Muscle layer of colon (tissue), 2 donors: ENCODE data around the gene P2RY2.

Experiments used
- H3K27ac ChIP-seq: one replicate; pipeline ENCODE4 v1.7.0; 2013; ENCODE audit warnings: low read depth, mild to moderate bottlenecking, low read length, moderate library complexity
- H3K27me3 ChIP-seq, 2 donors: one replicate each; pipeline ENCODE4 v1.7.0; 2013; ENCODE audit warnings: low read length in 2 of 2, mild to moderate bottlenecking in 2 of 2; ENCODE audit not compliant: insufficient read depth in 2 of 2, control insufficient read depth in 1 of 2
- H3K36me3 ChIP-seq: one replicate; pipeline ENCODE4 v1.7.0; 2013; ENCODE audit warnings: mild to moderate bottlenecking, low read length; ENCODE audit not compliant: insufficient read depth
- H3K4me1 ChIP-seq: one replicate; pipeline ENCODE4 v1.7.0; 2013; ENCODE audit warnings: mild to moderate bottlenecking, low read length; ENCODE audit not compliant: insufficient read depth
- H3K4me3 ChIP-seq, 2 donors: one replicate each; pipeline ENCODE4 v1.7.0; 2013; ENCODE audit warnings: low read length in 2 of 2, low read depth in 1 of 2, mild to moderate bottlenecking in 1 of 2, moderate library complexity in 1 of 2
- H3K9ac ChIP-seq: one replicate; pipeline ENCODE4 v1.7.0; 2013; ENCODE audit warnings: low read length
- H3K9me3 ChIP-seq: one replicate; pipeline ENCODE4 v1.7.0; 2013; ENCODE audit warnings: mild to moderate bottlenecking, low read length
- donor health status: abdominal sarcoma.
- donor health status: Adenocarcinoma of cecum.

The P2RY2 gene

DNA sequence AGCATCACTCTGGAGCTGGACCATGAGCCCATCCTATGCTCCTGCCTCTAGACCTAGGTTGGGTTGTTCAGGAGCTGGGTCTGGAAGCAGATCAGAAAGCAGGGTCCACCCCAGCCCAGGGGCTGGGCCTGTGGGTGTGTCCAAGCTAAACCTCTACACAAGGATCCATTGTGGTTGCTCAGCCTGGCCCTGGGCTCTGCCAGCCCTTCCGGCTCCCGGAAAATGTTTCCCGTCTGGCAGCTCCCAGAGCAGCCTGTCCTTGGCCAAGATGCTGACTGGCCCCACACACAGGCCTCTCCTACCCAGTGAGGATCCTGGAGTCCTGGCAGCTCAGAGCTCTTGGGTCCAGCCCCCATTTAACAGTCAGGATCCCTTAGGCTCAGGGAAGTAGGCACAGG lies 40.7 kb upstream of the P2RY2 start:
- H3K4me1 ChIP-seq, result peaks cover 15% of the 10 kb centered on the region

DNA sequence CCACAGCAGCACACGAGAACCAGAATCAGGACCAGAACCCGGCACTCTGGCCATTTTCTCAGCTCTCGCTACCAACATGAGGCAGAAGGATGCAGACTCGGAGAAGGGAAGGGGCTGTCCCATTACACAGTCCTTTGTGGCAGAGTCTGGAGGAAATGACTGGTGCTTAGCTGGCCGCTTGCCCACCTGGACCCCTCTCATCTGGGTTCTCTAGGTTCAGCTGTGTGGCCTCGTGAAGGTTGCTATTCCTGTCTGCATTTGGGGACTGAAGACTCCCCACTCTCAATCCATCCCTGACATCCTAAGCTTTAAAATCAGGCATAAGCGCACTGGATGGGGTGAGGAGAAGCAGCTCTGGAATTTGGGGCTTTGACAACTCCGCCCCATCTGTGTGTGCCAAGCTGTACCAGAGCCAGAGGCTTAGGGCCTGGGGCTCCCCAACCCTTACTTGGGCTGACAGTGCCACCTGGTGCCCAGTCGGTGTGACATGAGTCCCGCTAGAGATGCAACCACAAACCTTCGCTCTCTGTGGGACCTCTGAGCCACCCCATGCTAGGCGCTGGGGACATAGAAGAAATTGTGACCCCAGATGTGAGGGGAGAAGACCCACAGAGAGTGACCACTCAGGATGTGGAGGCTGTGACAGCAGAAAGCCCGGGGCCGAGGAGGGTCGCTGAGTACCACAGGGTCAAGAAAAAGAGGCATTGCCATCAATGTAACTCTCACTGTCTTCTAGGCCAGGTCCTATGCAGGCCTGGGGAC lies 40.1 kb upstream of the P2RY2 start:
- no peaks in the 10 kb centered on the region for H3K27me3 ChIP-seq
- H3K27ac ChIP-seq, result peak overlapping the region; percentile 53
- peaks cover 15% of the 10 kb centered on the region for H3K4me1 ChIP-seq
- H3K36me3 ChIP-seq, result no peaks in the 10 kb centered on the region
- peak overlapping the region in 1 of 2 donors; percentile 6 for H3K4me3 ChIP-seq
- H3K9me3 ChIP-seq, result no peaks in the 10 kb centered on the region
- no peak overlapping the region for H3K9ac ChIP-seq

More for the DNA sequence above, 40.7 kb upstream of the P2RY2 start:
- H3K9me3 ChIP-seq, result no peaks in the 10 kb centered on the region
- peak overlapping the region in 1 of 2 donors; percentile 6 for H3K4me3 ChIP-seq
- H3K36me3 ChIP-seq, result no peaks in the 10 kb centered on the region
- peak overlapping the region; percentile 53 for H3K27ac ChIP-seq
- no peaks in the 10 kb centered on the region for H3K27me3 ChIP-seq
- no peak overlapping the region for H3K9ac ChIP-seq

DNA sequence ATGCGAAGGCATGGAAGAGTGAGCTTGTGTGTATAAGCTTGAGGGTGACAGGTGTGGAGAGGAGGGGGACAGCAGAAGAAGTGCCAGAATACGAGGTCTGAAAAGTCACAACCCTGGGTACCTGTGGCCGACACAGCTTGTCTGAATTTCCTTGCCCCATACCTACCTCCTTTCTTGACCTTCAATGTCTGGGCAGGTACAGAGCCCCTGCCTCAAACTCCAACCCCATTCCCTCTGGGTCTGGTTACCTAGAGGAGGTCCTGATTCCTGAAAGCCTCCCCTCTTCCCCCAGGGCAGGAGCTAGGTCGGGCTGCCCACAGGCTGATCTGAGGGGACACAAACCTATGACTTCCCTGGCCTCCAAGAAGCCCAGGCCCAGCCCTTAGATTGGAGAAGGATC lies 39.4 kb upstream of the P2RY2 start:
- H3K27me3 ChIP-seq, result no peaks in the 10 kb centered on the region
- H3K36me3 ChIP-seq, result no peaks in the 10 kb centered on the region
- H3K4me1 ChIP-seq, result peaks cover 15% of the 10 kb centered on the region
- no peak overlapping the region for H3K27ac ChIP-seq
- H3K4me3 ChIP-seq, result no peak overlapping the region
- no peaks in the 10 kb centered on the region for H3K9me3 ChIP-seq
- H3K9ac ChIP-seq, result no peak overlapping the region

DNA sequence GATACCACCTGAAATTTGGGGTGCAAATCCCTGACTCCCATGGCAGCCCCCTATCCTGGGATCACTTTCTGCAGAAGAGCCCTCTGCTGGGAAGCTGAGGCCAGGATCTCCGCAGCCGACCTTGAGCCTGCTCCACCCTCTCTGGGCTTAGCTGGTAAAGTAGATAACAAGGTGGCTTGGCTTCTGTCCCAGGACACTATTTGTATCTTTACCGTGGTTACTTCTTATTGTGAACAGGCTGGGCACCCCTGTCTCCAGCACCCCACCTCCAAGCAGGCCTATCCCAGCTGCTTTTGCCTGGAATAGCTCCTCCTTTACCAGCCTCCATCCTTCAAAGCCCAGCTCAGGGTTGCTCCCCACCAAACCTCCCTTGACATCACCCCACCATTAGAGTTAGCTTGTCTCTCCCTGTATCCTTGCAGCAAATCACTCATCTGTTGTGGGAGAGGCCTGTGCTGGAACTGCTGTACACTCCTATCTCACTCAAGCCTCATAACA lies 35.2 kb upstream of the P2RY2 start:
- H3K27me3 ChIP-seq, result no peaks in the 10 kb centered on the region
- H3K36me3 ChIP-seq, result no peaks in the 10 kb centered on the region
- H3K4me1 ChIP-seq, result peaks cover 5% of the 10 kb centered on the region
- no peaks in the 10 kb centered on the region for H3K9me3 ChIP-seq
- no peak overlapping the region for H3K9ac ChIP-seq
- H3K4me3 ChIP-seq, result no peak overlapping the region
- H3K27ac ChIP-seq, result no peak overlapping the region

DNA sequence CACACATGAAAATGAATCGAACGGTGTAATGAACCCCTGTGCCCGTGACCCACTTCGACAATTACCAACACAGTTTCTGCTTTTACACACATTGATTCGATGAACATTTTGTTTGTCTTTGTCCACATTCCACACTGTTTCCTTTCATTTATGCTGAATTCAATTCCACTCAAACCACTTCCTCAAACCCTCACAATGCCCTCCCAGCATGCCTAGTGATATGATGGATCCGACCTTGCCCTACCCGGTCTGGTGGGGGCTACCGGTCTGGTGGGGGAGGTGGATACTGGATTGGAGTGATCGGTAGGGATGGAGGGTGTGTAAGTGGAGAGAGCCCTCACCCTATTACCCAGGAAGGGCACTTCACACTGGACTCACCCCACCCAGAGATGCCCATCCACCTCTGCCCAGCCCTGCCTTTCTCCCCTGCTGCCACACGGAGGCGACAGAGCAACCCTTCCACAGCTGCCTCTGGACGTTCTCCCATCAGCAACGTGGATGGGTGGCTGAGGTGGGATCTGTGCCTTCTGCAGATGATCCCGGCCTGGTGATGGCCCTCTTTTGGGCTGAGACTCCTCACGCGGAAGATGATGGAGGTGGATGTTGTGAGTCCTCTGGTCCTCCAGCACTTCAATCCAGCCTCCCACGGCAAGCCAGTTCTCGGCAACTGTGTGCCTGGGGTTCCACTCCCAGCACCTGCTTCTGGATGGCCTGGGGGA lies 33.0 kb upstream of the P2RY2 start:
- Histone ChIP-seq H3K9me3 (no peaks in the 10 kb centered on the region), H3K9ac (no peak overlapping the region), H3K4me1 (no peaks in the 10 kb centered on the region), H3K36me3 (no peaks in the 10 kb centered on the region), H3K27ac (no peak overlapping the region), H3K27me3 (no peaks in the 10 kb centered on the region), H3K4me3 (no peak overlapping the region)

DNA sequence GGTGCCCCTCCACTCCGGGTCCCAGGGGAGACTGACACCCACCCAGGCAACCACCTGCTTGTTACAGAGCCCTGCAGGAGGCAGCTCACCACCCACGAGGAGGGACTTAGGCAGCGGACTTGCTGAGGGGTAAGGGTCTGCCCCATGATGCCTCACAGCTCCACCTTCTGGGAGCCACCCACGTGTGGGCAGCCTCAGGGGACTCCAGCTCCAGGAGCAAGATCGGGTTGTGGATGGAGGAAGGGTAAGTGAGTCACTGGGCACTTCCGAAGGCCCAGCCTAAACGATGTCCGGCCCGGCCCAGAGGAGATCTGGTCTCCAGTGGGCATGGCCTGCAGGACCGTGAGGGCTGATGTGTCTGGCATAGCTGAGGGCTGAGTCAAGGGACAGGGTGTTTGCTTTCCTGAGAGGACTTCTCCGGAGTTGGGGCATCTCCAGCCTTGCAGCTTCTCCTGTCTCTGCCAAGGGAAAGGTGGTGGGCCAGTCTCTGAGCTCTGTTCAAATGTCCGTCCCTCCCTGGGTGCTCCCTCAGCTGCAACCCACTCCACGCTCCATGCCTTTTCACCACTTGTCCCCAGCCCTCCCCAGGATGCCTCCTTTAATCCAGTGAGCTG lies 32.3 kb upstream of the P2RY2 start:
- Histone ChIP-seq H3K27ac (no peak overlapping the region), H3K27me3 (no peaks in the 10 kb centered on the region), H3K9me3 (no peaks in the 10 kb centered on the region), H3K9ac (no peak overlapping the region), H3K4me1 (no peaks in the 10 kb centered on the region), H3K36me3 (no peaks in the 10 kb centered on the region), H3K4me3 (no peak overlapping the region)

DNA sequence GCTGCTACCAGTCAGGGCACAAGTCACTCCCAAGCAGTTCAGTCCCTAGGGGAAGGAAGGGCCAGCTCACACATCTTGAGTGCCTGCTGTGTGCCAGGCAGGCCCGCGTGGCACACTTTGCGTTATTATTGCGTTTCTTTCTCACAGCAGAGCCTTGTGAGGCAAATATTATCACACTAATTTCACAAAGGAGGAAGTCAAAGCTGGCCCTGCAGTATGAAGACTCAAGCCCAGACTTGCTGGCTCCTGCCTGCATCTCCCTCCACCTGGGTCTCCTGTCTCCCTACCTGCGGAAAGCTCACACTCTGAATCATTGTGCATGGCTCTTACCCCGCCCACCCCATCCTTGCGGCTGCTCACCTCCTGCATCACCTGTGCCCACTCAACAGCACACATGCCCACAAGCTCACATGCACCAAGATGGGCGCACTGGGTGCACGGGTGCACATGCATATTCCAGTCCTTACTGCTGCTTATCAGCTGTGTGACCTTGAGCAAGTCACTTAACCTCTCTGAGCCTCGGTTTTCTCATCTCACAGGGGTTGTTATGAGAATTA lies 31.7 kb upstream of the P2RY2 start:
- no peaks in the 10 kb centered on the region for H3K36me3 ChIP-seq
- no peak overlapping the region for H3K27ac ChIP-seq
- H3K4me1 ChIP-seq, result no peaks in the 10 kb centered on the region

DNA sequence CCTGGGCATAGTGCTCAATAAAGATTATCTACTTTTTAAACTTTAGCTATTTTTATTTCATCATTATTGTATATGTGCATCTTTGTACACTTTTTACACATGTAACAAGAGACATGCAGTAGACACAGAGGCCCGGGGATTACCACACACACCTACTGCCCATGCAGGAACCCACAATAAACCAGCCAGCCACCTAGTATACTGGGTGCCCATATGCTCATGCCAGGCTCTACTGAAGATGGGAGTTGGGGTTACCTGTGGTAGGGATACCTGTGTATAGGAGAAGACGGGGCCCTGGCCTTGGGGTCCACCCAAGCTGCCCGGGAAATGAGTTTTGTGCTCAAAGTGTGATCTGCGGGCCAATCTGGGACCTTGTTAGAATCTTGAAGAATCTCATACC lies 31.2 kb upstream of the P2RY2 start:
- H3K27me3 ChIP-seq, result no peaks in the 10 kb centered on the region
- no peaks in the 10 kb centered on the region for H3K4me1 ChIP-seq
- H3K27ac ChIP-seq, result no peak overlapping the region
- H3K4me3 ChIP-seq, result no peak overlapping the region
- H3K9me3 ChIP-seq, result no peaks in the 10 kb centered on the region
- no peaks in the 10 kb centered on the region for H3K36me3 ChIP-seq
- H3K9ac ChIP-seq, result no peak overlapping the region

More for the DNA sequence above, 31.7 kb upstream of the P2RY2 start:
- Histone ChIP-seq H3K9me3 (no peaks in the 10 kb centered on the region), H3K4me3 (no peak overlapping the region), H3K27me3 (no peaks in the 10 kb centered on the region), H3K9ac (no peak overlapping the region)

DNA sequence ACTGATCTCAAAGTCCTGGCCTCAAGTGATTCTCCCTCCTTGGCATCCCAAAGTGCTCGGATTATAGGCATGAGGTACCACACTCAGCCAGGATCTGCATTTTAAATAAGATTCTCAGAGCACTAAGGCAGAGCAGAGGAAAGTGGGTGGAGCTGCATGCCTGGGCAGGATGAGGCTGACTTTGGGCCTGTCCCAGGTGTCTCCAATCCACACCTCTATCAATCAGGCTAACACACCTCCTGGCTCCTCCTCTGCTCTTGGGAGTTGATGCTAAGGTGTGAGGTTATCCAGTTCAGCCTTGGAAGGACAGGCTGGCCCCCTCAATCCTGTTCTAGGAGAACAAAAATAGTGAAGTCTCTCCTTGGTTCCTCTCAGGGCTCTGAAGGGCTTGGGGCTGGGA lies 30.2 kb upstream of the P2RY2 start:
- H3K27me3 ChIP-seq, result no peaks in the 10 kb centered on the region
- H3K27ac ChIP-seq, result no peak overlapping the region
- H3K4me3 ChIP-seq, result no peak overlapping the region
- no peak overlapping the region for H3K9ac ChIP-seq
- H3K36me3 ChIP-seq, result no peaks in the 10 kb centered on the region
- H3K9me3 ChIP-seq, result no peaks in the 10 kb centered on the region
- H3K4me1 ChIP-seq, result no peaks in the 10 kb centered on the region

DNA sequence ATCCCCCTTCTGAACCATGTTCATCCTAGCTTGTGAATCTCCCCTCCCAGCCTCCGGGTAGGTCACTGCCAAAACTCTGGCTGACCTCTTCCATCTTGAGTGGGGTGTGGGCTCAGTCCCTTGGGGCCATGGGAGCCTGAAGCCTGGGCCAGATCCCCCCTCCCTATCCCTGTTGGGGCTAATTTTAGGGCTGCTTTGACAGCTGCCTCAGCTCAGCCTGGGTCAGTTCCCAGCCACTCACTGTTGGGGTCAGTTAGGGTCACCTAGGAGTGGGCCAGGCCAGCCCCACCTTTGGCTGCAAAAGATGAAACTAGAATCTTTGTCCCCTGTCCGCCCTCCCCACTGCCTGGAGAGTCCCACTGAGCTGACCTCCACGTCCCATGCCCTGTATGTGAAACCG lies 29.8 kb upstream of the P2RY2 start:
- Histone ChIP-seq H3K9ac (no peak overlapping the region), H3K27ac (no peak overlapping the region)

DNA sequence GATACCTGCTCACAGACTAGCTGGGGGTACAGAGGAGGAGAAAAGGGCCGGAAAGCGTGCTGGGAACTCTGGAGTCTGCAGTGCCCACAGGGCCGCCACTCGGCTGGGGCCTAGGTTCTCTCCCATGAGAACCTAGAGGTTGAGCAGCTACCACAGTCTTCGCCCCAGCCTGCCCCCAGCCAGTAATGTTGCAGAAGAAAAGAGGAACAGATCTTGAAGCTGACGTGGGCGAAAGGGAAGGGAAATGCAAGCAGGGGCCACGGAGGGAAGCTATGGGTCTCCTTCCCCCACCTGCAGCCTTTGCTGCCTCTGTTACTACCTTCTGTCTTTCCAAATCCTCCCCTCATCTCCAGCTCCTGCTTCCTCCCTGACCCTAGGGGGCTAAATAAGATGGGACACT lies 28.8 kb upstream of the P2RY2 start:
- Histone ChIP-seq H3K4me1 (no peaks in the 10 kb centered on the region), H3K36me3 (no peaks in the 10 kb centered on the region), H3K9ac (no peak overlapping the region), H3K27me3 (no peaks in the 10 kb centered on the region), H3K9me3 (no peaks in the 10 kb centered on the region), H3K27ac (no peak overlapping the region), H3K4me3 (no peak overlapping the region)

More for the DNA sequence above, 29.8 kb upstream of the P2RY2 start:
- H3K4me3 ChIP-seq, result no peak overlapping the region
- H3K36me3 ChIP-seq, result no peaks in the 10 kb centered on the region
- no peaks in the 10 kb centered on the region for H3K4me1 ChIP-seq
- H3K27me3 ChIP-seq, result no peaks in the 10 kb centered on the region
- no peaks in the 10 kb centered on the region for H3K9me3 ChIP-seq
